K562 (cell line): ENCODE measurements around the gene PPP1R13L. TPM values are rescaled to one million over a fixed set of nuclear protein-coding genes. Genes with fewer than 3 reads are reported as not detected.
A peak's percentile ranks its signal among the peaks of the same experiment; 100 is the strongest.

Experiments used
- BACH1 ChIP-seq: fragments of 200-800 bp; sonication (Bioruptor generic); IDR thresholded peaks from 2 replicates; pipeline ENCODE4 v1.6.1; 2016; ENCODE audit warnings: missing genetic modification characterization, missing compliant biosample characterization
- BRCA1 ChIP-seq, 2 experiments: fragments of 450-650 bp in 1 of 2; sonication (generic) in 1 of 2; formaldehyde crosslinking in 1 of 2; IDR thresholded peaks; 2 replicates each; pipeline versions ENCODE4 v1.5.0 to v1.6.1; 2017 to 2020; ENCODE audit warnings: mild to moderate bottlenecking in 1 of 2, missing genetic modification reagents in 1 of 2
- EGR1 ChIP-seq: fragments of 450-650 bp; conservative IDR thresholded peaks from 2 replicates; pipeline ENCODE4 v1.6.1; 2017; ENCODE audit warnings: mild to moderate bottlenecking
- FOS ChIP-seq: IDR thresholded peaks from 3 replicates; pipeline ENCODE4 v1.6.1; 2011; ENCODE audit not compliant: insufficient read length; ENCODE audit errors: extremely low read depth
- HSF4 ChIP-seq: fragments of 250-450 bp; sonication (Bioruptor Pico); IDR thresholded peaks from 2 replicates; pipeline ENCODE4 v2.1.2; 2022; ENCODE audit warnings: mild to moderate bottlenecking, moderate library complexity, borderline replicate concordance
- KLF6 ChIP-seq: fragments of 250-450 bp; sonication (Bioruptor Pico); IDR thresholded peaks from 2 replicates; pipeline ENCODE4 v1.4.0; 2020; ENCODE audit warnings: mild to moderate bottlenecking, moderate library complexity, borderline replicate concordance
- MTA1 ChIP-seq: fragments of 450-650 bp; IDR thresholded peaks from 2 replicates; pipeline ENCODE4 v1.6.1; 2017; ENCODE audit warnings: borderline replicate concordance
- NR1H2 ChIP-seq: sonication (generic); formaldehyde crosslinking; IDR thresholded peaks from 2 replicates; pipeline ENCODE4 v1.4.0; 2020; ENCODE audit warnings: mild to moderate bottlenecking, missing genetic modification reagents
- PPARD ChIP-seq: fragments of 250-450 bp; sonication (Bioruptor Pico); IDR thresholded peaks from 2 replicates; pipeline ENCODE4 v1.8.0; 2022; ENCODE audit warnings: inconsistent platforms, mild to moderate bottlenecking, moderate library complexity
- SIN3A ChIP-seq, 2 experiments: fragments of 150-350 bp in 1 of 2; IDR thresholded peaks; 2 replicates each; pipeline ENCODE4 v1.6.1; 2011 to 2016; ENCODE audit warnings: borderline replicate concordance in 2 of 2, low read depth in 2 of 2, low read length in 2 of 2, mild to moderate bottlenecking in 2 of 2, moderate library complexity in 2 of 2; ENCODE audit not compliant: control insufficient read depth in 1 of 2
- polyA plus RNA-seq, 8 experiments: library from polyadenylated mRNA; depleted of rRNA in 4 of 8; stranded (reverse) in 5 of 8; unstranded in 3 of 8; fragments of >200 nt; fragmentation: Nextera tagmentation in 2 of 8; fragmentation: Illumina TruSeq in 1 of 8; extraction: Ambion mirVana in 2 of 8; extraction: Trizol in 1 of 8; gene quantifications; 2 replicates each; pipeline versions ENCODE4 v1.2.1 to v1.2.3, GENCODE V29; 2011 to 2014; ENCODE audit warnings: inconsistent platforms in 1 of 8, missing spikeins in 1 of 8
- total RNA-seq, 7 experiments: library from RNA; depleted of rRNA in 6 of 7; stranded (reverse); fragments of >200 nt in 6 of 7; fragmentation: Illumina TruSeq in 2 of 7; extraction: Trizol in 2 of 7; gene quantifications; 2 replicates each; pipeline versions ENCODE4 v1.2.1 to v1.2.3, GENCODE V29; 2011 to 2021; ENCODE audit warnings: low replicate concordance in 1 of 7
- TF ChIP-seq, protein P1 (sequence below): fragments of 200-800 bp; sonication (Bioruptor generic); IDR thresholded peaks from 2 replicates; pipeline ENCODE4 v1.6.1; 2016; ENCODE audit warnings: missing genetic modification characterization, missing compliant biosample characterization
- TF ChIP-seq, protein P2 (sequence below): fragments of 450-650 bp; IDR thresholded peaks from 2 replicates; pipeline ENCODE4 v1.7.1; 2018; ENCODE audit warnings: mild to moderate bottlenecking, low read depth; ENCODE audit not compliant: partially characterized antibody
- TF ChIP-seq, protein P3 (sequence below), 2 experiments: fragments of 450-650 bp in 1 of 2; sonication (generic) in 1 of 2; formaldehyde crosslinking; conservative IDR thresholded peaks; 2 replicates each; pipeline versions ENCODE4 v1.4.0 to v1.8.1; 2020 to 2022; ENCODE audit warnings: mild to moderate bottlenecking in 1 of 2, missing genetic modification reagents in 1 of 2
- TF ChIP-seq, protein P4 (sequence below): fragments of 450-650 bp; formaldehyde crosslinking; IDR thresholded peaks from 2 replicates; pipeline ENCODE4 v1.4.0; 2020; ENCODE audit warnings: mild to moderate bottlenecking, moderate library complexity
- TF ChIP-seq, protein P5 (sequence below): sonication (generic); formaldehyde crosslinking; IDR thresholded peaks from 2 replicates; pipeline ENCODE4 v1.8.1; 2023; ENCODE audit warnings: mild to moderate bottlenecking, missing genetic modification reagents, moderate library complexity

The PPP1R13L gene
- total and polyA plus RNA-seq, 9 of the 15 experiments (the other 6 are each of a cell fraction or from before 2014, with no cell fraction given) = 0.32 to 6.7 (median 2.0) TPM

DNA sequence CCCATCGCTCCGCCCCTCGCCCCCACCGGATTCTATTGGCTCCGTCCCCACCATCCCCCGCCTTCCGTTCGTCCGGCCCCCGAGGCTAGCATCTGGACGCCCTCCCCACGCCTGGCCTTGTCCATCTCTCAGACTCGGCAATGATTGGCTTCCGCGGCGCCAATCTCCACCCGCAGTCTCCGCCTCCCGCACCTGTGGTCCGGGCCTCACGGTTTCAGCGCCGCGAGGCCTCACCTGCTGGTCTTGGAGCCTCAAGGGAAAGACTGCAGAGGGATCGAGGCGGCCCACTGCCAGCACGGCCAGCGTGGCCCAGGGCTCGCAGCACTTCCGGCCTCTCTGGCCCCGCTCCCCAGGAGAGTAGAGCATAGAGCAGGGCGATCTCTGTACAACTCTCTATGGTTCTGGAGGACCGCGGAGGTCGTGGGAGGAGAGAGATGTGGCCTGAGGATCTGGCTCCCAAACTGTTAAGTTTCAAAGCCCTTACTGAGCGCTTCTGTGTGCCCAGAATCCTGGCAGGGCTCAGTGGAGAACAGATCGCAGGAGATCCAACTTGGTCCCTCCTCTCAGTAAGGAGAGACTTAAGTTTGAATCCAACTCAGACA lies 18.8 kb upstream of the PPP1R13L start, which contains the start of gene ERCC1 (continued):
- TF ChIP-seq MTA1 (no peak), FOS (peak; percentile 49), EGR1 (peak; percentile 63), KLF6 (CRISPR knock-in tag) (no peak), HSF4 (CRISPR knock-in tag) (no peak), BACH1 (tag) (no peak), NR1H2 (CRISPR knock-in tag) (no peak), SIN3A (IDR thresholded peaks at IDR 0.05; ENCODE audit: borderline replicate concordance in 2 of 2, control insufficient read depth in 1 of 2, low read depth in 2 of 2, low read length in 2 of 2) (peak; percentile 55 to 57; a peak in 1 of 4 replicates), PPARD (no peak), BRCA1 (IDR thresholded peaks at IDR 0.05) (no peak), BRCA1 (CRISPR knock-in tag; IDR thresholded peaks at IDR 0.05) (no peak)
- TF ChIP-seq, protein P1, sequence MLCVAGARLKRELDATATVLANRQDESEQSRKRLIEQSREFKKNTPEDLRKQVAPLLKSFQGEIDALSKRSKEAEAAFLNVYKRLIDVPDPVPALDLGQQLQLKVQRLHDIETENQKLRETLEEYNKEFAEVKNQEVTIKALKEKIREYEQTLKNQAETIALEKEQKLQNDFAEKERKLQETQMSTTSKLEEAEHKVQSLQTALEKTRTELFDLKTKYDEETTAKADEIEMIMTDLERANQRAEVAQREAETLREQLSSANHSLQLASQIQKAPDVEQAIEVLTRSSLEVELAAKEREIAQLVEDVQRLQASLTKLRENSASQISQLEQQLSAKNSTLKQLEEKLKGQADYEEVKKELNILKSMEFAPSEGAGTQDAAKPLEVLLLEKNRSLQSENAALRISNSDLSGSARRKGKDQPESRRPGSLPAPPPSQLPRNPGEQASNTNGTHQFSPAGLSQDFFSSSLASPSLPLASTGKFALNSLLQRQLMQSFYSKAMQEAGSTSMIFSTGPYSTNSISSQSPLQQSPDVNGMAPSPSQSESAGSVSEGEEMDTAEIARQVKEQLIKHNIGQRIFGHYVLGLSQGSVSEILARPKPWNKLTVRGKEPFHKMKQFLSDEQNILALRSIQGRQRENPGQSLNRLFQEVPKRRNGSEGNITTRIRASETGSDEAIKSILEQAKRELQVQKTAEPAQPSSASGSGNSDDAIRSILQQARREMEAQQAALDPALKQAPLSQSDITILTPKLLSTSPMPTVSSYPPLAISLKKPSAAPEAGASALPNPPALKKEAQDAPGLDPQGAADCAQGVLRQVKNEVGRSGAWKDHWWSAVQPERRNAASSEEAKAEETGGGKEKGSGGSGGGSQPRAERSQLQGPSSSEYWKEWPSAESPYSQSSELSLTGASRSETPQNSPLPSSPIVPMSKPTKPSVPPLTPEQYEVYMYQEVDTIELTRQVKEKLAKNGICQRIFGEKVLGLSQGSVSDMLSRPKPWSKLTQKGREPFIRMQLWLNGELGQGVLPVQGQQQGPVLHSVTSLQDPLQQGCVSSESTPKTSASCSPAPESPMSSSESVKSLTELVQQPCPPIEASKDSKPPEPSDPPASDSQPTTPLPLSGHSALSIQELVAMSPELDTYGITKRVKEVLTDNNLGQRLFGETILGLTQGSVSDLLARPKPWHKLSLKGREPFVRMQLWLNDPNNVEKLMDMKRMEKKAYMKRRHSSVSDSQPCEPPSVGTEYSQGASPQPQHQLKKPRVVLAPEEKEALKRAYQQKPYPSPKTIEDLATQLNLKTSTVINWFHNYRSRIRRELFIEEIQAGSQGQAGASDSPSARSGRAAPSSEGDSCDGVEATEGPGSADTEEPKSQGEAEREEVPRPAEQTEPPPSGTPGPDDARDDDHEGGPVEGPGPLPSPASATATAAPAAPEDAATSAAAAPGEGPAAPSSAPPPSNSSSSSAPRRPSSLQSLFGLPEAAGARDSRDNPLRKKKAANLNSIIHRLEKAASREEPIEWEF (CRISPR knock-in tag) = no peak
- TF ChIP-seq, protein P2, sequence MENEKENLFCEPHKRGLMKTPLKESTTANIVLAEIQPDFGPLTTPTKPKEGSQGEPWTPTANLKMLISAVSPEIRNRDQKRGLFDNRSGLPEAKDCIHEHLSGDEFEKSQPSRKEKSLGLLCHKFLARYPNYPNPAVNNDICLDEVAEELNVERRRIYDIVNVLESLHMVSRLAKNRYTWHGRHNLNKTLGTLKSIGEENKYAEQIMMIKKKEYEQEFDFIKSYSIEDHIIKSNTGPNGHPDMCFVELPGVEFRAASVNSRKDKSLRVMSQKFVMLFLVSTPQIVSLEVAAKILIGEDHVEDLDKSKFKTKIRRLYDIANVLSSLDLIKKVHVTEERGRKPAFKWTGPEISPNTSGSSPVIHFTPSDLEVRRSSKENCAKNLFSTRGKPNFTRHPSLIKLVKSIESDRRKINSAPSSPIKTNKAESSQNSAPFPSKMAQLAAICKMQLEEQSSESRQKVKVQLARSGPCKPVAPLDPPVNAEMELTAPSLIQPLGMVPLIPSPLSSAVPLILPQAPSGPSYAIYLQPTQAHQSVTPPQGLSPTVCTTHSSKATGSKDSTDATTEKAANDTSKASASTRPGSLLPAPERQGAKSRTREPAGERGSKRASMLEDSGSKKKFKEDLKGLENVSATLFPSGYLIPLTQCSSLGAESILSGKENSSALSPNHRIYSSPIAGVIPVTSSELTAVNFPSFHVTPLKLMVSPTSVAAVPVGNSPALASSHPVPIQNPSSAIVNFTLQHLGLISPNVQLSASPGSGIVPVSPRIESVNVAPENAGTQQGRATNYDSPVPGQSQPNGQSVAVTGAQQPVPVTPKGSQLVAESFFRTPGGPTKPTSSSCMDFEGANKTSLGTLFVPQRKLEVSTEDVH = peak; percentile 81
- TF ChIP-seq, protein P3, sequence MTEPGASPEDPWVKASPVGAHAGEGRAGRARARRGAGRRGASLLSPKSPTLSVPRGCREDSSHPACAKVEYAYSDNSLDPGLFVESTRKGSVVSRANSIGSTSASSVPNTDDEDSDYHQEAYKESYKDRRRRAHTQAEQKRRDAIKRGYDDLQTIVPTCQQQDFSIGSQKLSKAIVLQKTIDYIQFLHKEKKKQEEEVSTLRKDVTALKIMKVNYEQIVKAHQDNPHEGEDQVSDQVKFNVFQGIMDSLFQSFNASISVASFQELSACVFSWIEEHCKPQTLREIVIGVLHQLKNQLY (CRISPR knock-in tag; conservative IDR thresholded peaks at IDR 0.05) = no peak
- TF ChIP-seq, protein P4, sequence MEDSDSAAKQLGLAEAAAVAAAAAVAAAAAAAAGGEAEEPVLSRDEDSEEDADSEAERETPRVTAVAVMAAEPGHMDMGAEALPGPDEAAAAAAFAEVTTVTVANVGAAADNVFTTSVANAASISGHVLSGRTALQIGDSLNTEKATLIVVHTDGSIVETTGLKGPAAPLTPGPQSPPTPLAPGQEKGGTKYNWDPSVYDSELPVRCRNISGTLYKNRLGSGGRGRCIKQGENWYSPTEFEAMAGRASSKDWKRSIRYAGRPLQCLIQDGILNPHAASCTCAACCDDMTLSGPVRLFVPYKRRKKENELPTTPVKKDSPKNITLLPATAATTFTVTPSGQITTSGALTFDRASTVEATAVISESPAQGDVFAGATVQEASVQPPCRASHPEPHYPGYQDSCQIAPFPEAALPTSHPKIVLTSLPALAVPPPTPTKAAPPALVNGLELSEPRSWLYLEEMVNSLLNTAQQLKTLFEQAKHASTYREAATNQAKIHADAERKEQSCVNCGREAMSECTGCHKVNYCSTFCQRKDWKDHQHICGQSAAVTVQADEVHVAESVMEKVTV (CRISPR knock-in tag) = no peak
- TF ChIP-seq, protein P5, sequence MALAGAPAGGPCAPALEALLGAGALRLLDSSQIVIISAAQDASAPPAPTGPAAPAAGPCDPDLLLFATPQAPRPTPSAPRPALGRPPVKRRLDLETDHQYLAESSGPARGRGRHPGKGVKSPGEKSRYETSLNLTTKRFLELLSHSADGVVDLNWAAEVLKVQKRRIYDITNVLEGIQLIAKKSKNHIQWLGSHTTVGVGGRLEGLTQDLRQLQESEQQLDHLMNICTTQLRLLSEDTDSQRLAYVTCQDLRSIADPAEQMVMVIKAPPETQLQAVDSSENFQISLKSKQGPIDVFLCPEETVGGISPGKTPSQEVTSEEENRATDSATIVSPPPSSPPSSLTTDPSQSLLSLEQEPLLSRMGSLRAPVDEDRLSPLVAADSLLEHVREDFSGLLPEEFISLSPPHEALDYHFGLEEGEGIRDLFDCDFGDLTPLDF = peak; percentile 72; the same call in 1 of the 2 replicates
